GM23248 (cell line): Measurements from ENCODE around the gene NXF3.

ENCODE experiments used
- EZH2 ChIP-seq: fragments of 200-600 bp; sonication (generic); IDR thresholded peaks from 2 replicates; pipeline ENCODE4 v1.6.1; 2018; ENCODE audit warnings: antibody characterized with exemption, mild to moderate bottlenecking; ENCODE audit not compliant: insufficient read depth, poor library complexity, severe bottlenecking
- EZH2phosphoT487 ChIP-seq: fragments of 200-600 bp; sonication (generic); IDR thresholded peaks from 2 replicates; pipeline ENCODE4 v1.6.1; 2018; ENCODE audit warnings: antibody characterized with exemption, moderate library complexity, mild to moderate bottlenecking, low read depth; ENCODE audit not compliant: insufficient read depth

DNA sequence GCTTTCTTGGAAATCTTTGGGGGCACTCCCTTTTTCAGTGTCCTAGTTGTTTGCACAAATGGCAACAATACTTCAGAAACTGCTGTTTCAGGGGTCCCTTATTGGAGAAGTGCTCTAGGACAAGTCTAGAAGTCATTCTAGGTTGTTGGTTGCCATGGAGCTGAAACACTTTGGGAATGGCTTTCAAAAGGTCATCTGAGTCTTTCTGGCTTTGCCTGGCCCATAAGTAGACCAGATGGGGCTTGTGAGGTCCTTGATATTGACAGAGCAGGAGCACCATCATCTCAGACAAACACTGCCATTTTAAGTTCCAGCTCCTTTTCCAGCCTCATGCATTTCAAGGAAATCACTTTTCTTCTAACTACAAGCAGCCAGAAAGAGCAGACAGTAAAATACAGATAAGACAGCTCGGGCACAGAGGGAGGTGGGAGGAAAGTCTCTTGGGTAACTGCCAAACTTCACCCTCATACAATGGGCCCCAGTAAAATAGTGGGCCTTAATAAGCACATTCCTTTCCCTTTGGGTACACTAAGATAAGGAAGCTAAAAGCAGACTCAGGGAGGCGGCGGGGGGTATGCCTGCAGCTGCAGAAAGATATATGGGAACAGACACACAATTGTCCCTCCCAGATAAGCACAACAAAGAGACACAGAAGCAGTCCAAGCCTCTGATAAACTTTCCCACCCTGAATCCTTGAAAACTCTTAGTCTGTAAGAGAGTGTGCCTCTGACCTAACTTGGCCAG lies 8.5 kb upstream of the NXF3 start:
- TF ChIP-seq EZH2 (no peak), EZH2phosphoT487 (no peak)
